HG02943 (cell line): ENCODE data around the gene HNF1B.

ENCODE experiments used
- ATAC-seq: cut with Tn5 transposase; IDR thresholded peaks from one replicate; pipeline ENCODE4 v1.9.1; 2021; ENCODE audit warnings: mild to moderate bottlenecking, low read depth, moderate library complexity; ENCODE audit not compliant: unreplicated experiment

The HNF1B gene

DNA sequence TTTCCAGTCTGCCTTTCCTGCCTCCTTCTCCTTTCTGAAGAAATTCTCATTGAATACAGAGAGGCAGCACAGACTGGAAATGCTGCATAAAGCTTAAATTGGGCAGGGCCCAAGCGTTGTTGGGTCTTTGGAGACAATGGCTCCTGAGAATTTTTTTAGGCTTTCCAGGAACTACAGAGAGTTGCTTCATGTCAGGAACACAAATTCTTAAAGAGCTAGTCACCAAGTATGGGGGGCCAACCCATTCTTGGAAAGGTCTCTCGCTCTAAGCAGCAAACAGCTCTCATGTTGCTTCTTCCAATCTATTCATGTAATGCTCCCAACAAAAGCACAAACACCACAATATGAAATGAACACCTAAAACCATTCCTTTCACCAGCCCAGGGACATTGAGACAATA lies 6.9 kb downstream of the HNF1B start:
- ATAC-seq, result no peak

DNA sequence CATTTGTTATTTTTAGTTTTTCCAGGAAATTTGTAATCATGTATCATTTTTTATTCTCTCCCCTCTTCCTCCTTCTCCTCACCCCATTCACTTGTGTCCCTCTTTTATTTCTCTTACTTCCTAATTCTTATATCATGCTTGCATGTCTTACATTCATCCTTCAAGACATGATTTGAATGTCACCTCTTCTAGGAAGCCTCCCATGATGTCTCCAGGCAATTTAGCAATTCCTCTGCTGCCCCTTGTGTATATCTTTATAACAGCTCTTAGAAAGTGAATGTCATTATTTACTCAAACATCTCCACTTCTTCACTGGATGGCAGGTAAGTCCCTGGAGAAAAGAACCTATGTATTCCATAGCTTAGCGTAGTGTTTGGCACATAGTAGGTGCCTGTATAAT lies 7.8 kb downstream of the HNF1B start:
- ATAC-seq, result no peak

DNA sequence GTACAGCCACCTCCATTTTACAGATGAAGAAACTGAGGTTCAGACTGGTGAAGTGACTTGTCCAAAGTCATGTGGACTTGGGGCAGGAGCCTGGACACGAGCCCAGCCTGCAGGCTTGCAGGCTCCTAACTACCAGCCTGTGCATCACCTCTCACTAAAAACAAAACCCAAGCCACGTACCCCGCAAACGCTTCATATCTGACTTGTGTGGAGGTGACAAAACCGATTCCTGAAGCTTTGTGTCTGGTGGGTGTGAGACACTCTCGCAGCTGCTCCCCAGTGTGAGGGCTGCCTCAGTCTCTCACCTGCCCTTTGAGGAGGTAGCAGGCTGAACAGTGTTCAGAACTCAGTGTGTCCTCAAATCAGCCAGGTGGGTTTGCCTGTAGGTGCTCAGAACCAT lies 8.4 kb downstream of the HNF1B start:
- no peak for ATAC-seq

DNA sequence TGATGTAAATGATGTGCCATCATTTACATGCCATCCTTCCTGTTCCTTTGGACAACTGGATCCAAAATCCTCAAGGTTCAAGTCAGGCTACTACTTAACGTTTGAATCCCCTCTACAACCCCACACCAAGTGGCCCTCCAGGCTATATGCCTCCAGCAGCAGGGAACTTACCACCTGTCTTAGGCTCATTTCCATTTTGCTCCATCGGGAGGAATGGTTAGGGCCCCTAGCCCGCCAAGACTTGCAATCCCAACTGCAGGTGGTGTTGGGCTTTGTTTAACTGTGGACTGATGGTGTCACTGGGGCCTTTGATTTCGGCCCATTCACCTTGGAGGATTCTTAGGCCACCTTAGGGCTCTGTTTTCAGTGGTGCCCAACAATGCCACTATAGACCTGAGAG lies 9.7 kb downstream of the HNF1B start:
- no peak for ATAC-seq

DNA sequence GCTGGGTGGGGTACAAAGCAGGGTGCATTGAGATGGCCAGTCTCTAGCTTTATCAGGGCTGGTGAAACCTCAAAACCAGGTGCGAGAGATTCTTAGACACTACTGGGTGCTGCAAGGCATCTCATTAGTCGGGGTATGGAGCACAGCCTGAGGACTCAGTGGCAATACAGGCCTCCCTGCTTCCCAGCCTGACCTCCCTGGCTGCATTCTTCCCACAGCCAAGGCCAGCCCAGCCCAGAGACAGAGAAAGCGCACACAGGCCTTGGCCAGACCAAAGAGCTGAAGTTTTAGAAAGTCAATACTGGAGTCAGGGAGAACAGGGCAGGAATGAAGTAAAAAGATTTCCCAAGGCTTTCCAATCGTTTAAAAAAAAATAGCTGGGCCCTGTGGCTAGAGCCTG lies 12.5 kb downstream of the HNF1B start:
- no peak for ATAC-seq

DNA sequence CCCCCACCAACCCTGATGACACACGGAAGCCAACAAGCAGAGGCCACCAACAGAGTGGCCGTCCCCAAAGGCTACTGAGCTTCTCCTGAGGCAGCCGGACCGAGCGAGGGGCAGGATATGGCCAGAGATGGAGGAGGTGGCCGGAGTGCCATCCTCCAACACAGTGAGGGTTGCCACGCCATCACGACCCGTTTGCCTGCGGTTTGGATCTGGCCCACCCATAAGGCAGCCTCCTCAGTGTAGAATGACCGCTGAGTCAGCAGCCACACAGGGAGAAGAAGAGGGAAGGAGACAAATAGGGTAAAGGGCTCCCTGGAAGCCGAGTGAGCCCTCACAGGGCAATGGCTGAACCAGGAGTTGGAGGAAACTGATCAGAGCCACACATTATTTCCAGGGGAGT lies 13.8 kb downstream of the HNF1B start:
- ATAC-seq, result no peak

DNA sequence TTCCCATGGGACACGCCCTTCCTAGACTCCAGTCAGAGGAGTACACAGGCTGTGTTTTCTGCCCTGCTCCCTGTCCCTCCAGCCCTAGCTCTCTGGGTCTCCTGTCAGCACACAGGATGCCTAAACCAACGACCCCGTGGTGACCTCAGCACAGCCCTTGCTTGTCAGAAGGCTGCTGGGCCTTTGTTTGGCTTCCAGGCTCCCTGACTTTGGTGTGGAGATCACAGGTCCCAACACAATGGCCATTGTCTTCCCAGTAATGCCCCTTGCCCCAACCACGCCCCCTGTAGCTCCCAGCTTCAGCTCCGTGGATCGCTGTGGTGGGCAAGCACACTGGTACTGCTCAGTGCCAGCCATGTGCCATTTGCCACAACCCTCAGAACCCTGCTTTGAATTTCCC lies 15.0 kb downstream of the HNF1B start:
- no peak for ATAC-seq

DNA sequence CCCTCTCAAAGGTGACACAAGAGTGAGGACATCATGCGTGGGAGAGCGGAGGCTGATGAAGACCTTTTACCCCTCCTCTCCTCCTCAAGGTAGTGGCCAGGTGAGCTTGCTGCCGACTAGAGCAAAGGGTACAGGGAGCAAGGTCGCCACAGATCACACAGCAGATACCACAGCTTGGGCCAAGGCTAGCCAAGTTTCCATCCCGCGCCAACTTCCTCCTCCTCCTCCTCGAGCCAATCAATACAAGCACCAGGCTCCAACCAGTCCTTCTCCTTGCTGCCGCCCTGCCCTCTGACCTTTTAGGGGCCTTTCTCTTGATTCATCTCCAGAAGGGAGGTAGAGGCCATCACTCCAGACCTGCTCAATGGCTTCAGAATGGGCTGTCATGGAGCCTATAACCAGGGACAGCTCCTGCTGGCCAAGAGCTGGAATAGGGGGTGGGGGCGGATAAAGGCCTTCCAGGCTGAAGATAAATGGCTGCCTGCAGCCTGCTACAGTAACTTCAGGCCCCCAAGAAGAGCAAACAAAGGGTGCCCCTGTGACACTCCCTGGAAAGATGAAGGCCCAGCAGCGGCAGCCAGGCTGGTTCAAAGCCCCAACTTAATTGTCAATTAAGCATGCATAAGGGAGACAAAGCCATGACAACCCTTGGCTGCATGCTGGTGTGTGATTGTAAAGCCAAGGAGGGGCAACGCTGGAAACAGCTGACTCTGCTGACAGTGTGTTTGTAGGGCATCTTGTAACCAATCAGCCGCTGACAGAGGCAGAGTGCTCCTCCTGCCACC lies 17.8 kb downstream of the HNF1B start:
- no peak for ATAC-seq

DNA sequence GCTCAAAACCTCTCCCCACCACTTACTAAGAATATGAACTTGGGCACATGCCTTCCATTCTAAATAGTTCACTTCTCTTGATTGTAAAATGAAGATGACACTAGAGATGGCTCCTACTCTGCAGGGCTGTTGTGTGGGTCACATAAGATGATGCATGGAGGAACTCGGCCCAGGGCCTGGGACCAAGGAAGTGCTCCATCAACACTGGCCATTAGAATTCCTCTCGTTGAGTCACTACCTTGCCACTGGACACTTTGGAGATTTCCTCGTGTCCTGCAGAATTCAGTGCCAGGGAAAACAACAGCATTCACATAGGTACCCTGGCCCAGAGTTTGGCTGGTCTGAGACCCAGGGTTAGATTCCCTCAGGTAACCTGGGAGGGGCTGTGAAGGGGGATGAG lies 18.6 kb downstream of the HNF1B start:
- ATAC-seq, result no peak

DNA sequence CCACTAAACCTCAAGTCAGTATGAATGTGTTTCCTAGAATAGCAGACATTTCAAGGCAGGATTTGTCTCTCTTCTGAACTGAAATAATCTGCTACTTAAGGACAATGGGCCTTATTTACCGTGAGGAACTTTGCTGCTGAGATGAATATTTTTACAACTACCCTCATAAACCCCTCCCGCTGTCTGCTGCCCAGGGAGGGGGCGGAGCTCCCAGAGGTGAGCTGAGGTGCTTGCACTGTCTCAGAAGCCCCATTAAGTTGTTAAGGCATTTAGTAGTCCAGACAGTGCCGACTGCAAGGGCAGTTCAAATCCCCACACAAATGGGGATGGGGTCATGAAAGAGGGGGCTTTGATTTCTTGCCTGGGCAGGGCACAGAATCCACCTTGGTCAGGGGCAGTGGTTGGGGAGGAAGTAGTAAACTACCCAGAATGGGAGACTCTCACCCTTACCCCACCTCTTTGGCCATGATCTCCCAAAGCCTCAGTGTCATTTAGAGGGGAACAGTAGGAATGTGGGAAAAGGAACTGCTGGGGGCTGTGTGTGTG lies 19.2 kb downstream of the HNF1B start:
- ATAC-seq, result no peak

DNA sequence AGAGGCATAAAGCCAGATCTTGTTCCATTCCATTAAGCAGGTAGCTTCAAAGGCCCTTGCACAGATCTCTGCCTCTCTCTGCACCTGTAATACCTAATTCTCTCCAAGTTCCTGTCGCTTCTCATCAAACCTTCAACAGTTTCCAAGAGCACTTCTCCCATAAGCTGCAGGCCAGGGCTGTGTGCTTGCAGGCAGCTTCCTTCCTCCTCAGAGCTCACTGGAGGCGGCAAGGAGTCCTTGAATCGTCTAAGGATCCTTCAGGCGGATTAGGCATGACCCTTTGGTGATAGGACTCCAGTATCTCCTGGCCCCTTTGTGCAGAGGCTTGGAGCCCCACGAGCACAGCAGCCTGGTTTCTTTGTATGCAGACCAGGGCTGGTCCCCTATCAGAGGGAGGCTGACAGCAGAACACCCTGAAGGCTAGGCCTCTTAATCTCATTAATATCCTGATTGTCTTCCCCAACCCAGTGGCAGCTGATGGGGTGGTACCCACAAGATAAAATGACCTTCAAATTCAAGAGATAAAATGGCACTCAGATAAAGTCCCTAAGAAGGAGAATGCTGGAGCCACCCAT lies 19.8 kb downstream of the HNF1B start:
- ATAC-seq, result no peak

DNA sequence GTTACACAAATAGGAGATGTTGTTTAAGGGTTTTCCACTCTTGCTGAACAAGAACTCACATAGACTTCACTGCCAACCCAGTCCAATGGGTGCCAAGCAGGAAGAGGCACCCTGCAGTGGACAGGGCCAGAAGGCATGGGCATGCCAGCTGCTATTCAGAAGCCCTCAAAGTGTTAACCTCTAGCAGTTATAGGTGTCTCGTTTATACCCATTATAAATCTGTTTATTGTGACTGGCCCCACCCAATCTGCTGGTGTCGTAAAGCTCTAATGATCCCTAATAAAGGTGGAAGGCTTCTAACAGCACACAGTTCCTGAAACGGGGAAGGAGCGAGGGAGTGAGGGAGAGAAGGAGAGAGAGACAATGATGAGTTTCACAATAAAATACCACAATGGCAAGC lies 23.9 kb downstream of the HNF1B start:
- no peak for ATAC-seq

DNA sequence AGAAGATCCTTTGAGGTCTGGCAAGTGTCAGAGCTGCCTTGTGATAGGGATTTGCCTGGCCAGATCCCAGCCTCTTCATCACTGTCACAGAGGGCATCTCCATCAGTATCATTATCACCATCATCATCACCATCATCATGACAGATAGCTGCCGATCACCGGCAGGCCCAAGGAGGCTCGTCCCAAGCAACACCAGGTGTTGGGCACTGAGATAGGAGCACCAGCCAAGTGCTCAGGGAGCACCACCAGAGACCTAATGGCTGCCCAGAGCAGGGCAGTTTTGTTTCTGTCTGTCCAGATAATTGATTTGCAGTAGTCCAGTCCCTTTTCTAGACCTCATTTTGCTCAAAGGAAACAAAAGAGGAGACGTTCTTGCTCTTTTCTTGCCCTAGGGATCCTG lies 25.0 kb downstream of the HNF1B start:
- no peak for ATAC-seq

DNA sequence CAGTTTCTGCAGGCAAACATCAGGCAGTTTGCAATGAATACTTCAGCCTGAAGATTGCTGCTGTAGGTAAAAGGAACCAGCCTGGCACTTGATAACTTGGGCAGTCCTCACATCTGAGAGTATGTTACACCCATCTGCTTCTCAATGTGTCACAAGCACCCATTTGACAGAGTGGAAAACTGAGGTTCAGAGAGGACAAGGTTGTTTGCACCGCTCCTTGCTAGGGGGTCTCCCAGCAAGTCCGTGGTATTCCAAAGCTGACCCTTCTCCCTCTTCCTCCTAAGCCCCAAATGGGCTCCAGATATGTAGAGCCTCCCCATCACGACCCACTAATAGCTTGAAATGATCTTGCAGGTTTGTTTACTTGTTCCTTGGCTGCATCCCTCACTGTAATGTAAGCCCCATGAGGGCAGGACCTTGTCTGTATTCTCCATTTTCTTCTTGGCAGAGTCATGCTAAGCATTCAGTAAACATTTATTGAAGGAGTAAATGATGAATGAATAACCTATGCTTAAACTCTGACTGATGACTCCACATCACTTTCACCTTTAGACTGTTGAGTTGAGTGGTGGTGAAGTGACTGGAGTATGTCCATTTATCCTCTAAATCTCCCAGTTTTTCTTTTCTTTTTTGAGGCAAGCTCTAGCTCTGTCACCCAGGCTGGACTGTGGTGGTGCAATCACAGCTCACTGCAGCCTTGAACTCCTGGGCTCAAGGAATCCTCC lies 26.4 kb downstream of the HNF1B start:
- ATAC-seq, result no peak

DNA sequence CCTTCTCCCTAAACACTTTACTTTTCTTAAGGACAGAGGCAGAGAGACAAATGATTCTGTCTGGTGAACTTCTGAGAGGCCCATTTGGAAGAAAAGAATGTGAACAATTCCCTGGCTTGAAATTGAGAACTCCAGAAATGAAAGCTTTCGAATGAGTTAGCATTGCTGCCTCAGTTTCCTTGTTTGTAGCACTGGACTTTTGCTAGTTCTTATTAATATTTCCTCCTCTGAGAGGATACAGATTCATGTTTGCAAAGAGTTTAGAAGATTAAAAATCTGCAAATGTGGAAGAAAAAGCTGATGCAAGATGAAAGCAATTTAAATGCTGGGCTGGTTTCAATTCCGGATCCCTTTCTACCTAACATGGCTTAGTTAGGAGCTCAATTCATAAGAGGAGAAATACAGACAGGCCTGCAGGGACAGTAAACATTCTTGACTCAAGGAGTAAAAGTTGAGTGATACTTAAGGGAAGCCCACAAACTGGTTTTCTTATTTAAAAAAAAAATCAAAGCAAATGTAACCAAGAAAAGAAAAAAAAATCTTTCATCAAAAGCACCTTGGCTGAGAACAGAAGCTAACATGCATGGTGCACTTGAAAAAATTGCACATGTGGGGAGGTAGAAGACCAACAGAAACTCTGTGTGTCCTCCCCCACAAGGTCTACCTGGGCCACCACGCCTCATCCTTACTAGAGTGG lies 27.1 kb downstream of the HNF1B start:
- ATAC-seq, result no peak

DNA sequence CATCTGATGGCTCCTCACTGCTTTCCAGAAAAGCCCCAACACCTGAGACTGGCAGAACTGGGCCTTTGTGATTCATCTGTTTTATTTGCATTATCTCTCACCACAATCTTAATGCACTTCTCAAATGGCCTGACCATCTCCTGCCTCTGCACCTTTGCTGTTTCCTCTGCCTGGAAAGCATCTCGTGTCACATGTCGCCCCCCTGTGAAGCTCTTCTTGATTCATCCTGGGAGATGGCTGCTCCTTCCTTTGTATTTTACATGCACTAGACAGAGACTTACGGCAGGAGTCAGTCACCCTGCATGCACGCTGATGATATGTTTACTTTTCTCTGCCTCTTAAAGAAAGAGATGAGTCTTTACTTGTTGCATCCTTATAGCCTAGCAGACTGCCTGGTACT lies 30.0 kb downstream of the HNF1B start:
- no peak for ATAC-seq

DNA sequence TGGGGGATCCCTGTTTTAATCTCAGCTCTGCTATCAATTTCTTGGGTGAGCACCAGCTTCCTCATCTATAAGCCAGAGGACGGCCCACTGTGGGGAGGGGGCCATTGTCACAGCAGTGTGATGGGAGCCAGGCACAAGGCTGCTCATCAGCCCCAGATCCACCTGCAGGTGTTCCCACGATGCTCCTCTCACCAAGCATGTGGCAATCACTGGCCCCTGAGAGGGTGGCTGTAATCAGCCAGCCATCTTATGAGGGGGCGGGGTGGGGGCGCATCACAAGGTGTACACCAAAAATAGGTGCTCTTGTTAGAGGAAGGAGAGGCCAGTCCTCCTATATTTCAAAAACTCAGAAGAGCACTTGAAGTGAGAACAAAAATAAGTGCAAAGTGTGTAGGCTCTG lies 31.2 kb downstream of the HNF1B start:
- no peak for ATAC-seq

DNA sequence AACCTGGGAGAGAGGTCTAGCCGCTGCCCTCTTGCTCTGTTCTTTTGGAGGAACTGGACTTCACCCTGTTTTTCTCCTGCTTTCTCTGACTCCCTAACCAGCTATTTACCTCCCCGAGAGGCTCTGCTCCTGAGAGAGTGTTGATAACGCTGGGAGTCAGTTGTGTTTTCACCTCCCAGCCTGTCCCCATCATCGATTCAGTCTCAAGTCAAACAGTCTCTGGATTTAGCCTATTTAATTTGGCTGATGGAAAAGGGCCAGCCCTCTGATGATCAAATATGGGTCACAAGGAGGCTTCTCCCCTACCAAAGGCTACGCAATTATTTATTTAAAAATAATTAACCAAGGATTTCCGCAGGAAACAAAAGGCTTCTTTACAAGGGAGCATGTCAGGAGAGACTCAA lies 31.8 kb downstream of the HNF1B start:
- no peak for ATAC-seq

DNA sequence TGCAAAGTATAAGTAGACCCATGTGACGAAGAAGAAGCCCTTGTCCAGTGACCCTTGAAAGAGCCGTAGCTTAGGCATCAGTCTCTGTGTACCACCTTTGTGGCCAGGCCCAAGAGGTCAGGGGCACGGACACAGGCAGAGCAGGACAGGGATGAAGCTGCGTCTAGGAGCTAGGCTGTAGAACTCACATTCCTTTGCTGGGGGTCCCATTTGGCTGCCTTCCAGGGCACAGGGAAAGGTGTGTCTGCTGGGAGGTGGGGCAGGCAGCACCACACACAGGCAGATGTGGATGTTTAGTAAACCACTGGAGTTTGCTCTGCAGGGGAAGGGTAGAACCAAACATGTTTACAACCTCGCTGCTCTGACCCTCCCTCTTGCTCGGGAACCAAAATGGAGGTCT lies 33.7 kb downstream of the HNF1B start:
- ATAC-seq, result no peak

DNA sequence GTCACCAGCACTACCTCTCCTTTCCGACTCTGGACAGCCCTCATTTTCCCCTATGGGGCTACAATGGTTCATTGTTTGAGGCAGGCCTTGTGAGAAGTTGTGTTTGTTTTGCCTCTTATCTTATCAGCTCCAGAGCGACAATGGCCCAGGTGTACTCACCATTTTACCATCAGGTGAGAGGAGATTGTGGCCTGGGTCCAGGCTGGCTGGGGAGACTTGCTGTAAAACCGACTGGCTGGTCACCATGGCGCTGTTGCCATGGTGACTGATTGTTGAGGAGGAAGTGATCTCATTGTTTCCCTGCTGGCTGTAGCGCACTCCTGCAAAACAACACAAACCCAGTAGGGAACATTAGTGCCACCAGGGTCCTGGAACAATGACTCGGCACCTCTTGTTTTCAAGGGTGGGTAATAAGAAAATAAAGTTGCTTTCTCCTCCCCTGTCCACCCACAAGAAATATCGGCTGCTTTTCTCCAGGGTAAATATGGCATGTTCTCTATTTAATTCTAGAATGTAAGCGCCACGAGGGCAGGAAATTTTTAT lies 34.4 kb downstream of the HNF1B start:
- ATAC-seq, result no peak
